A549 treated with CORT108297 at 1 μM for 4 hours (cell line): ENCODE data around the gene ZNF195. TPM values are rescaled to one million over a fixed set of nuclear protein-coding genes. Genes with fewer than 3 reads are reported as not detected.

Experiments
- total RNA-seq: library from RNA; stranded (reverse); fragments of 200-300 nt; extraction: Qiagen RNA extraction; gene quantifications from 5 replicates; pipeline ENCODE4 v1.2.3, GENCODE V29; 2022

The ZNF195 gene
- 17.9 to 23.4 TPM (median 19.7 TPM) in 5 replicates for total RNA-seq

DNA sequence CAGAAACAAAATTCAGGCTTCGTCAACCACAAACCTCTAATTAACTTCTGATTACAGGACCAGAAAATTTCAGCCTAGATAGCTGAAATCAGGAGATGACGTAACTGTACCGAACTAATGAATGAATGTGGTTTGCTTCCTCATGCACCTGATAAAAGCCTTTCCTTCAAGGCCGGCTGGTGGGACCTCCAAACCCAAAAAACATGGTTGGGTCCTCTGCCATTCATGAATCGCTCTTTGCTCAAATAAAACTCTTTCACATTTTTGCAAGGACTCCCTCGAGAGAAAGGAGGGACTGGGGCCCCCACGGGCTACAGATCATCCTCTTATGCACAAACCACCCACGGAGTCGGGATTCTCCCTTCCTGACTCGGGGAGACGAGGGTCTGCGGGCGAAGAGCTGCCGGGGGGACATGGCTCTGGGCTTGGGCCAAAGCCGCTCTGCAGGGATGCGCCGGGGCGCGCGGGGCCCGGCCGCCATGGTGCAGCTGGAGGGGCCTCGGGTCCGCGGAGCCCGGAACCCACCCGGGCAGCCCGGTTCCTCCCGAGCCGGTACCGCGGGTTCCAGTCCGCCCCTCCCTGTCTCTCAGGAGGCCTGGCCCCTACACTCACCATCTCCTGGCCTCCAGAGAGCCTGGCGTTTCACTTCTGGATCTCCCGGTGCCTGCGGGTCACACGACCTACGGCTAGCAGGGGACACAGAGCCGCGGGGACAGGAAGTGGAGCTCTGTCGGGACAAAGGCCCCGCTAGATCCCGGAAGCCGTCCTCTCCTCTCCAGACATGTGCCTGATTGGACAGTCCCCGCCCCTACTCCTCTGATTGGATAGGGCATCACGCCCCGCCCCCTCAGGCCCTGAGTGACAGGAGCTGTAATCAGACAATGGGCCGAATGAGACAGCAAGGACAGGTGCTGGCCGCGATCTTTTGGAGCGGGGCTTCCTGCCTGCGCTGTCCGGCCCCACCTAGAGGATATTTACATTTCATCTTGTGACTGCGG, at the start of gene ZNF195:
Gene ZNF195, minus strand, starts transcription at position 721 of the 998 bp plus-strand sequence. Its CDS starts 106 bp downstream, at position 615.

Other genes with a start within 250 kb of the ZNF195 start
- 4.7 to 8.5 TPM (median 6.8 TPM) in 5 replicates for gene OSBPL5, start 213.8 kb downstream of the ZNF195 start, total RNA-seq
- gene MRGPRG, start 160.3 kb downstream of the ZNF195 start, total RNA-seq = not detected in 5 replicates
- gene MRGPRE, start 146.7 kb downstream of the ZNF195 start, total RNA-seq = 0.09 to 0.17 TPM (median 0.10 TPM) in 3 of 5 replicates, not detected in the others